GM23248 (cell line): ENCODE measurements around the gene ARSJ. TPM values are rescaled to one million over a fixed set of nuclear protein-coding genes. Genes with fewer than 3 reads are reported as not detected.

ENCODE experiments used
- DNase-seq: peaks from one replicate; pipeline ENCODE4 v3.0.0-alpha.2; 2015
- H2AFZ ChIP-seq: fragments of 200-600 bp; sonication (generic); 2 replicates; pipeline ENCODE4 v1.6.1; 2016; ENCODE audit warnings: antibody characterized with exemption
- H3F3A ChIP-seq: fragments of 200-600 bp; sonication (generic); 2 replicates; pipeline ENCODE4 v1.6.1; 2016; ENCODE audit warnings: mild to moderate bottlenecking, antibody characterized with exemption, mixed run types; ENCODE audit not compliant: insufficient read depth
- H3K27ac ChIP-seq: fragments of 200-600 bp; sonication (generic); 2 replicates; pipeline ENCODE4 v1.5.1; 2016; ENCODE audit warnings: mild to moderate bottlenecking
- H3K27me3 ChIP-seq: fragments of 200-600 bp; sonication (generic); replicated peaks from 2 replicates; pipeline ENCODE4 v1.6.1; 2016; ENCODE audit warnings: mild to moderate bottlenecking; ENCODE audit not compliant: insufficient read depth
- H3K36me3 ChIP-seq: fragments of 200-600 bp; sonication (generic); 2 replicates; pipeline ENCODE4 v1.6.1; 2016; ENCODE audit warnings: low read depth, mild to moderate bottlenecking
- H3K4me1 ChIP-seq: fragments of 200-600 bp; sonication (generic); 2 replicates; pipeline ENCODE4 v1.6.1; 2016; ENCODE audit warnings: mild to moderate bottlenecking; ENCODE audit not compliant: insufficient read depth
- H3K4me2 ChIP-seq: fragments of 200-600 bp; sonication (generic); one replicate; pipeline ENCODE4 v1.6.1; 2016; ENCODE audit warnings: mild to moderate bottlenecking; ENCODE audit not compliant: unreplicated experiment
- H3K4me3 ChIP-seq: fragments of 200-600 bp; sonication (generic); 2 replicates; pipeline ENCODE4 v1.5.1; 2016; ENCODE audit warnings: mild to moderate bottlenecking
- H3K79me2 ChIP-seq: fragments of 200-600 bp; sonication (generic); 2 replicates; pipeline ENCODE4 v1.6.1; 2016; ENCODE audit warnings: mild to moderate bottlenecking; ENCODE audit not compliant: insufficient read depth
- H3K9ac ChIP-seq: fragments of 200-600 bp; sonication (generic); 2 replicates; pipeline ENCODE4 v1.6.1; 2016; ENCODE audit warnings: mild to moderate bottlenecking
- H3K9me2 ChIP-seq: fragments of 200-600 bp; sonication (generic); 2 replicates; pipeline ENCODE4 v1.6.1; 2016; ENCODE audit warnings: mixed run types, mild to moderate bottlenecking, moderate library complexity; ENCODE audit not compliant: insufficient read depth
- H3K9me3 ChIP-seq: fragments of 200-600 bp; sonication (generic); one replicate; pipeline ENCODE4 v1.6.1; 2017; ENCODE audit warnings: low read depth
- H4K20me1 ChIP-seq: fragments of 200-600 bp; sonication (generic); 2 replicates; pipeline ENCODE4 v1.6.0; 2016; ENCODE audit not compliant: insufficient read depth
- EZH2 ChIP-seq: fragments of 200-600 bp; sonication (generic); IDR thresholded peaks from 2 replicates; pipeline ENCODE4 v1.6.1; 2018; ENCODE audit warnings: antibody characterized with exemption, mild to moderate bottlenecking; ENCODE audit not compliant: insufficient read depth, poor library complexity, severe bottlenecking
- EZH2phosphoT487 ChIP-seq: fragments of 200-600 bp; sonication (generic); IDR thresholded peaks from 2 replicates; pipeline ENCODE4 v1.6.1; 2018; ENCODE audit warnings: antibody characterized with exemption, moderate library complexity, mild to moderate bottlenecking, low read depth; ENCODE audit not compliant: insufficient read depth
- WGBS, 2 experiments: methylation state at CpG; one replicate each; pipeline ENCODE4 v1.1.6; 2015 to 2017; ENCODE audit warnings: low lambda C conversion rate in 2 of 2, low coverage in 1 of 2; ENCODE audit errors: missing lambda C conversion rate in 2 of 2; 5-methylcytosine and 5-hydroxymethylcytosine counted together
- in situ Hi-C: fragments of 300-500 bp; cut with MboI; formaldehyde crosslinking; loops from 2 replicates; pipeline ENCODE4 v1.15.0; 2020
- polyA plus RNA-seq: library from polyadenylated mRNA; unstranded; fragments of >200 nt; fragmentation: Nextera tagmentation; extraction: Ambion mirVana; gene quantifications from 2 replicates; pipeline ENCODE4 v1.2.1, GENCODE V29; 2016
- total RNA-seq: library from RNA; depleted of rRNA; stranded (reverse); fragments of >200 nt; shearing (Covaris generic); gene quantifications from 2 replicates; pipeline ENCODE4 v1.2.3, GENCODE V29; 2014

Gene ARSJ
- total and polyA plus RNA-seq, 2 experiments from 2014 or later, result 32.2 to 33.7 TPM

GRCh38 chr4:113958766-113959538 is 20.5 kb downstream of the ARSJ start:
- Histone ChIP-seq H3K9me3 (no peaks in the 10 kb centered on the region), H3K4me1 (peaks cover 50% of the 10 kb centered on the region), H4K20me1 (no peaks in the 10 kb centered on the region), H3K4me3 (peak overlapping the region; percentile 53), H2AFZ (0 out of 2 replicates have a peak overlapping the region, but pooled peaks have one; percentile 5), H3F3A (peaks cover 45% of the 10 kb centered on the region), H3K9me2 (no peaks in the 10 kb centered on the region), H3K4me2 (peak overlapping the region; percentile 83), H3K9ac (peak overlapping the region; percentile 54), H3K27me3 (no peaks in the 10 kb centered on the region), H3K36me3 (no peaks in the 10 kb centered on the region), H3K79me2 (peaks cover 88% of the 10 kb centered on the region), H3K27ac (peak overlapping the region; percentile 79)
- 42 to 46% methylated on average over 8 of the region's 8 CpGs for WGBS, 2 experiments
- DNase-seq, result peak; percentile 88
- in situ Hi-C loops, result loop anchor here (10.0 kb wide), 1 partner anchor 416 kb away; no protein-coding TSS in a partner anchor
- TF ChIP-seq EZH2 (no peak), EZH2phosphoT487 (no peak)

GRCh38 chr4:113957956-113958355 is 21.5 kb downstream of the ARSJ start:
- Histone ChIP-seq H3K36me3 (no peaks in the 10 kb centered on the region), H3K9me2 (no peaks in the 10 kb centered on the region), H3F3A (peaks cover 45% of the 10 kb centered on the region), H2AFZ (no peak overlapping the region), H3K9me3 (no peaks in the 10 kb centered on the region), H3K4me1 (peaks cover 50% of the 10 kb centered on the region), H3K4me2 (peak overlapping the region; percentile 83), H3K4me3 (peak overlapping the region; percentile 53; the same call in 1 of the 2 replicates), H3K9ac (no peak overlapping the region), H3K27me3 (no peaks in the 10 kb centered on the region), H3K27ac (peak overlapping the region; percentile 79), H4K20me1 (no peaks in the 10 kb centered on the region), H3K79me2 (peaks cover 88% of the 10 kb centered on the region)
- no peak for DNase-seq
- TF ChIP-seq EZH2phosphoT487, result no peak
- no peak for TF ChIP-seq EZH2
- WGBS, 2 experiments, result 81 to 84% methylated on average over 3 of the region's 3 CpGs
- in situ Hi-C loops, result loop anchor here (10.0 kb wide), 1 partner anchor 417 kb away; no protein-coding TSS in a partner anchor

- H3K9me3 ChIP-seq, result no peaks in the 10 kb centered on the region
- no peak overlapping the region for H3K9ac ChIP-seq
- H3K27me3 ChIP-seq, result no peaks in the 10 kb centered on the region
- no peak for TF ChIP-seq EZH2phosphoT487
- TF ChIP-seq EZH2, result no peak
- H3K27ac ChIP-seq, result no peak overlapping the region
- H3K79me2 ChIP-seq, result peaks cover 87% of the 10 kb centered on the region
- H3K4me1 ChIP-seq, result peaks cover 52% of the 10 kb centered on the region
- no peak overlapping the region for H3K4me3 ChIP-seq
- no peaks in the 10 kb centered on the region for H3K9me2 ChIP-seq
- WGBS, 2 experiments, result 98 to 100% methylated on average over 3 of the region's 3 CpGs
- in situ Hi-C loops, result loop anchor here (10.0 kb wide), 1 partner anchor 419 kb away; no protein-coding TSS in a partner anchor
- H3F3A ChIP-seq, result peaks cover 44% of the 10 kb centered on the region
- H4K20me1 ChIP-seq, result no peaks in the 10 kb centered on the region
- H2AFZ ChIP-seq, result no peak overlapping the region
- no peak overlapping the region for H3K4me2 ChIP-seq
- H3K36me3 ChIP-seq, result no peaks in the 10 kb centered on the region
- no peak for DNase-seq
Measured at GRCh38 chr4:113955948-113956347, 23.5 kb downstream of the ARSJ start.

GRCh38 chr4:113955411-113955810 is 24.0 kb downstream of the ARSJ start:
- Histone ChIP-seq H3K79me2 (peaks cover 87% of the 10 kb centered on the region), H3K9me2 (no peaks in the 10 kb centered on the region), H3K4me1 (peaks cover 50% of the 10 kb centered on the region), H3K4me3 (no peak overlapping the region), H3K27me3 (no peaks in the 10 kb centered on the region), H4K20me1 (no peaks in the 10 kb centered on the region), H3K27ac (no peak overlapping the region), H3K9ac (no peak overlapping the region), H3F3A (peaks cover 43% of the 10 kb centered on the region), H3K4me2 (no peak overlapping the region), H3K9me3 (no peaks in the 10 kb centered on the region), H3K36me3 (no peaks in the 10 kb centered on the region), H2AFZ (no peak overlapping the region)
- WGBS, 2 experiments, result 94 to 97% methylated on average over 3 of the region's 3 CpGs
- in situ Hi-C loops, result loop anchor here (10.0 kb wide), 1 partner anchor 419 kb away; no protein-coding TSS in a partner anchor
- TF ChIP-seq EZH2 (no peak), EZH2phosphoT487 (no peak)
- DNase-seq, result no peak
